Adrenal gland (tissue), 5 donors: ENCODE measurements around the gene OSER1.

Source experiments
- POLR2A ChIP-seq, 2 donors: fragments of 450-650 bp; IDR thresholded peaks; one replicate each; pipeline ENCODE4 v1.6.1; 2017; ENCODE audit warnings: antibody characterized with exemption in 2 of 2, mild to moderate bottlenecking in 2 of 2, moderate library complexity in 1 of 2
- TF ChIP-seq, protein P1 (sequence below), 6 experiments: fragments of 450-650 bp in 4 of 6; fragments of 200-600 bp in 2 of 6; sonication (generic) in 1 of 6; IDR thresholded peaks; 1 replicate in 5 of 6; 2 replicates in 1 of 6; pipeline versions ENCODE4 v1.5.1 to v1.8.0; 2016 to 2021; ENCODE audit warnings: antibody characterized with exemption in 6 of 6, mild to moderate bottlenecking in 2 of 6, moderate library complexity in 1 of 6
- donor health status: DM: no; HTN: no; CAD: no.

DNA sequence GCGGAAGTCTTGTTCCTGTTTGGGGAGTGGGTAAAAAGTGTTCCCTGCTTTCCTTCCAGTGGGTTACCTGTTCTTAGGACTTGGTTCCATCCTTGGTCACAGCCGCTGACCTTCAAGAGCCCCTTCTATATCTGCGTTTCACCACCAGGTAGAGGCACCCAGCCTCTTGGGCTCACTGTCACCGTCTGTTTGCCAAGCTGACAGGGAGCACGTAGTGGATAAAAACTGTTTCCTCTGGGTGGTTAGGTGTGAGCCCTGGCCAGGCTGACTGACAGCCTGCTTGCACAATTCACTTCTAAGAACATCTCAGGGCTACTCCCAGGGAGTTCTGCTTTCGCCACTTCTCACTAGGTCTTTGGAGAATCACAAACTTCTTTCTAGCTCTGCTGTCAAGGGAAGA lies 21.8 kb downstream of the OSER1 start:
- TF ChIP-seq, protein P1, sequence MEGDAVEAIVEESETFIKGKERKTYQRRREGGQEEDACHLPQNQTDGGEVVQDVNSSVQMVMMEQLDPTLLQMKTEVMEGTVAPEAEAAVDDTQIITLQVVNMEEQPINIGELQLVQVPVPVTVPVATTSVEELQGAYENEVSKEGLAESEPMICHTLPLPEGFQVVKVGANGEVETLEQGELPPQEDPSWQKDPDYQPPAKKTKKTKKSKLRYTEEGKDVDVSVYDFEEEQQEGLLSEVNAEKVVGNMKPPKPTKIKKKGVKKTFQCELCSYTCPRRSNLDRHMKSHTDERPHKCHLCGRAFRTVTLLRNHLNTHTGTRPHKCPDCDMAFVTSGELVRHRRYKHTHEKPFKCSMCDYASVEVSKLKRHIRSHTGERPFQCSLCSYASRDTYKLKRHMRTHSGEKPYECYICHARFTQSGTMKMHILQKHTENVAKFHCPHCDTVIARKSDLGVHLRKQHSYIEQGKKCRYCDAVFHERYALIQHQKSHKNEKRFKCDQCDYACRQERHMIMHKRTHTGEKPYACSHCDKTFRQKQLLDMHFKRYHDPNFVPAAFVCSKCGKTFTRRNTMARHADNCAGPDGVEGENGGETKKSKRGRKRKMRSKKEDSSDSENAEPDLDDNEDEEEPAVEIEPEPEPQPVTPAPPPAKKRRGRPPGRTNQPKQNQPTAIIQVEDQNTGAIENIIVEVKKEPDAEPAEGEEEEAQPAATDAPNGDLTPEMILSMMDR (IDR thresholded peaks at IDR 0.05): no peak
- no peak for TF ChIP-seq POLR2A (IDR thresholded peaks at IDR 0.05)
